ENCODE results near the gene PEF1.

- TF ChIP-seq, protein P1, sequence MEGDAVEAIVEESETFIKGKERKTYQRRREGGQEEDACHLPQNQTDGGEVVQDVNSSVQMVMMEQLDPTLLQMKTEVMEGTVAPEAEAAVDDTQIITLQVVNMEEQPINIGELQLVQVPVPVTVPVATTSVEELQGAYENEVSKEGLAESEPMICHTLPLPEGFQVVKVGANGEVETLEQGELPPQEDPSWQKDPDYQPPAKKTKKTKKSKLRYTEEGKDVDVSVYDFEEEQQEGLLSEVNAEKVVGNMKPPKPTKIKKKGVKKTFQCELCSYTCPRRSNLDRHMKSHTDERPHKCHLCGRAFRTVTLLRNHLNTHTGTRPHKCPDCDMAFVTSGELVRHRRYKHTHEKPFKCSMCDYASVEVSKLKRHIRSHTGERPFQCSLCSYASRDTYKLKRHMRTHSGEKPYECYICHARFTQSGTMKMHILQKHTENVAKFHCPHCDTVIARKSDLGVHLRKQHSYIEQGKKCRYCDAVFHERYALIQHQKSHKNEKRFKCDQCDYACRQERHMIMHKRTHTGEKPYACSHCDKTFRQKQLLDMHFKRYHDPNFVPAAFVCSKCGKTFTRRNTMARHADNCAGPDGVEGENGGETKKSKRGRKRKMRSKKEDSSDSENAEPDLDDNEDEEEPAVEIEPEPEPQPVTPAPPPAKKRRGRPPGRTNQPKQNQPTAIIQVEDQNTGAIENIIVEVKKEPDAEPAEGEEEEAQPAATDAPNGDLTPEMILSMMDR (conservative IDR thresholded peaks at IDR 0.05; ENCODE audit: low read length), result no peak
- no peak for TF ChIP-seq EZH2phosphoT487 (IDR thresholded peaks at IDR 0.05; ENCODE audit: borderline replicate concordance, low read depth, low read length)
Measured at GRCh38 chr1:31666263-31666963, 21.7 kb upstream of the PEF1 start.

All from OCI-LY7 (cell line).